ENCODE results near the gene DPP10.

DPP10 gene

DNA sequence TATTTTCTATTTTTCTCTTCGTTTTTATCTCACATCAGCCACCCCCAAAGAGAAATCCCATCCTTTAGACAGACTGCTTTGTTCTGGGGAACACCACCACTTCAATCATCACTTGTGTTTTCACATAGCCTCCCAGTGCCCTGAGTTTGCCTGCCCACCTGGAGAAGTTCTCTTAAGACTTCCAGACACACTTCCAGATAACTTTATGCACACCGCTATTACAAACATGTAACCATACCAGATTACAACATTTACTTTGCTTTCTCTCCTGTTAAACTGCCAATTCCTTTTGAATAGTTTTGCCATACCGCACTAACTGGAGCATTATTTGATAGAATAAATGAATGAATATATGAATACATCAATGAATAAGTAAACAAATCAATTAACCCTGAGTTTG is 1353.6 kb downstream of the DPP10 start:
- FAIRE-seq (no peak), DNase-seq (ENCODE audit: insufficient read length, low spot score) (no peak)

DNA sequence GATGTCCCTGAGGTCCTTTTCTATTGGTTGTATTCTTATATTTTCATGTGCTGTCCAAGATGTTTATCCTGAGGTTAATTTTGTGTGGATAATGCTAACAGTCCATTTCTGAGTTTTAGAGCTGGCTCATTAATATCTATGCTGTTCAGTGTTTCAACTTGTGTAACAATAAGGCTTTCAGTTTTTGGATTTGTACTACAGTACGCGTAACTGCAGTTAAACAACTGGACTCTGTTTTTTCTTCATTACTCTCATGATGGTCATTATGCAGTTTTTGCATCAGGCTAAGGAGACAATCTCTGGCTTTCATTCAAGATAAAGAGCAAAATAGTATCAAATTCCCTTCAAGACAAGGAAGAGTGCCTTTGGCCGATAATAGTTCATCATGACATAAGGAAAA is 1364.8 kb downstream of the DPP10 start:
- FAIRE-seq: no peak

GRCh38 chr2:115825912-115826311 is 1383.5 kb downstream of the DPP10 start:
- FAIRE-seq (no peak), DNase-seq (ENCODE audit: insufficient read length, low spot score) (no peak)

More for the DNA sequence above, 1364.8 kb downstream of the DPP10 start:
- DNase-seq (ENCODE audit: insufficient read length, low spot score): no peak

- no peak for FAIRE-seq
- no peak for DNase-seq (ENCODE audit: insufficient read length, low spot score)
Observed at GRCh38 chr2:115833196-115833595, 1390.8 kb downstream of the DPP10 start.

- DNase-seq (ENCODE audit: insufficient read length, low spot score) (no peak), FAIRE-seq (no peak)
Observed at GRCh38 chr2:115838539-115838938, 1396.1 kb downstream of the DPP10 start.

DNA sequence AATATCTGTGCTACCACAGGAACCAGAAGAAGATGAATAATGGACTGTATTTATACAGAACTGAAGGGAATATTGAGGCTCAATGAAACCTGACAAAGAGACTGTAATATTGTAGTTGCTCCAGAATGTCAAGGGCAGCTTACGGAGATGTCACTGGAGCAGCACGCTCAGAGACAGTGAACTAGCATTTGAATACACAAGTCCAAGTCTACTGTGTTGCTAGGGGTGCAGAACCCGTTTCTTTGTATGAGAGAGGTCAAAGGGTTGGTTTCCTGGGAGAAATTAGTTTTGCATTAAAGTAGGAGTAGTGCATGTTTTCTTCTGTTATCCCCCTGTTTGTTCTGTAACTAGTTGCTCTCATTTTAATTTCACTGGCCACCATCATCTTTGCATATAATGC is 1399.9 kb downstream of the DPP10 start:
- DNase-seq (ENCODE audit: insufficient read length, low spot score): no peak
- FAIRE-seq: no peak

GRCh38 chr2:115848192-115848591 is 1405.8 kb downstream of the DPP10 start:
- DNase-seq (ENCODE audit: insufficient read length, low spot score) (no peak), FAIRE-seq (no peak)

GRCh38 chr2:115867024-115867423 is 1424.6 kb downstream of the DPP10 start:
- FAIRE-seq (no peak), DNase-seq (ENCODE audit: insufficient read length, low spot score) (no peak)

- DNase-seq (ENCODE audit: insufficient read length, low spot score) (no peak), FAIRE-seq (no peak)
Observed at GRCh38 chr2:115874427-115874826, 1432.0 kb downstream of the DPP10 start.

GRCh38 chr2:115880558-115880957 is 1438.1 kb downstream of the DPP10 start:
- no peak for FAIRE-seq

DNA sequence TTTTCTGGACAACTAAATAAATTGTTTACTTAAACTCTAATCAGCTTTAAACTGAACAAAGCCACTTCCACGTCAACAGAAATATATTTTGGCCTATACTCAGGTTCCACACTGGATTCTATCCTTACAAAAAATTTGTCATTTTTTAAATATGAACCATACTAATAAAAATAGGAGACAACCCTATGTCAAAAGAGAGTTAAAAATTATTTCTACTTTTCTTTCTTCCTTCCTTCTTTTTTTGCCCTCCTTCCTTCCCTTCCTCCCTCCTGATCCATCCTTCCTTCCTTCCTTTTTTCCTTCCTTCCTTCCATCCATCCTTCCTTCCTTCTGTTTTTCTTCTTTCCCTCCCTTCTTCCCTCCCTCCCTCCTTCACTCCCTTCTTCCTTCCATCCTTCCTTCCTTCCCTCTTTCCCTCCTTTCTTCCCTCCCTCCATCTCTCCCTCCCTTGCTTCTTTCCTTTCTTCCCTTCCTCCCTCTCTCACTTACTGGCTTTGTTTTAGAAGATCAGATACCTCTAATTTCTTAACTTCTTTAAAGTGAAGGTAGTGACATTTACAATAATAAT is 1444.9 kb downstream of the DPP10 start:
- FAIRE-seq: no peak

More at GRCh38 chr2:115880558-115880957, 1438.1 kb downstream of the DPP10 start:
- DNase-seq (ENCODE audit: insufficient read length, low spot score): no peak

More for the DNA sequence above, 1444.9 kb downstream of the DPP10 start:
- DNase-seq (ENCODE audit: insufficient read length, low spot score): no peak

Measured in GM19239 (cell line).